VCaP (cell line): ENCODE measurements around the gene SFSWAP.
"Not testable (repeated sequence)": the region's sequence is repeated elsewhere in the genome, so short reads cannot be mapped to it uniquely, and the experiment has no call there.

ENCODE experiments used
- H3K27ac ChIP-seq: fragments of 450-650 bp; 2 replicates; pipeline ENCODE4 v1.5.1; 2017
- TF ChIP-seq, protein P1 (sequence below): fragments of 450-650 bp; conservative IDR thresholded peaks from 2 replicates; pipeline ENCODE4 v1.5.1; 2017; ENCODE audit warnings: mild to moderate bottlenecking, moderate library complexity

SFSWAP gene

DNA sequence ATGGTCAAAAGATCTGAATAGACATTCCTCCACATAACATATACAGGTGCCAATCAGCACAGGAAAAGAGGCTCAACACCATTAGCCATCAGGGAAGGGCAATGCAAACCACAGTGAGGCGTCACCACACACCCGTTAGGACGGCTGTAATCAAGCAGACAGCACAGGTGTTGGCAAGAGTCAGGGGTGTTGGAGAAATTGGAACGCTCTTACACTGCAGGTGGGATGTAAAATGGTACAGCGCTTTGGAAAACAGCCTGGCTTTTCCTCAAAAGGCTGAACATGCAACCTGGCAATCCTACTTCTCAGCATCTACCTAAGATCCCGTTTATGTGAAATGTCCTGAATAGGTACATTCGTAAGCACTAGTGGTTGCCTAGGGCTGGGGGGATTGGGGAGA is 95.8 kb downstream of the SFSWAP start:
- H3K27ac ChIP-seq: no peak overlapping the region
- TF ChIP-seq, protein P1, sequence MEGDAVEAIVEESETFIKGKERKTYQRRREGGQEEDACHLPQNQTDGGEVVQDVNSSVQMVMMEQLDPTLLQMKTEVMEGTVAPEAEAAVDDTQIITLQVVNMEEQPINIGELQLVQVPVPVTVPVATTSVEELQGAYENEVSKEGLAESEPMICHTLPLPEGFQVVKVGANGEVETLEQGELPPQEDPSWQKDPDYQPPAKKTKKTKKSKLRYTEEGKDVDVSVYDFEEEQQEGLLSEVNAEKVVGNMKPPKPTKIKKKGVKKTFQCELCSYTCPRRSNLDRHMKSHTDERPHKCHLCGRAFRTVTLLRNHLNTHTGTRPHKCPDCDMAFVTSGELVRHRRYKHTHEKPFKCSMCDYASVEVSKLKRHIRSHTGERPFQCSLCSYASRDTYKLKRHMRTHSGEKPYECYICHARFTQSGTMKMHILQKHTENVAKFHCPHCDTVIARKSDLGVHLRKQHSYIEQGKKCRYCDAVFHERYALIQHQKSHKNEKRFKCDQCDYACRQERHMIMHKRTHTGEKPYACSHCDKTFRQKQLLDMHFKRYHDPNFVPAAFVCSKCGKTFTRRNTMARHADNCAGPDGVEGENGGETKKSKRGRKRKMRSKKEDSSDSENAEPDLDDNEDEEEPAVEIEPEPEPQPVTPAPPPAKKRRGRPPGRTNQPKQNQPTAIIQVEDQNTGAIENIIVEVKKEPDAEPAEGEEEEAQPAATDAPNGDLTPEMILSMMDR: no peak

DNA sequence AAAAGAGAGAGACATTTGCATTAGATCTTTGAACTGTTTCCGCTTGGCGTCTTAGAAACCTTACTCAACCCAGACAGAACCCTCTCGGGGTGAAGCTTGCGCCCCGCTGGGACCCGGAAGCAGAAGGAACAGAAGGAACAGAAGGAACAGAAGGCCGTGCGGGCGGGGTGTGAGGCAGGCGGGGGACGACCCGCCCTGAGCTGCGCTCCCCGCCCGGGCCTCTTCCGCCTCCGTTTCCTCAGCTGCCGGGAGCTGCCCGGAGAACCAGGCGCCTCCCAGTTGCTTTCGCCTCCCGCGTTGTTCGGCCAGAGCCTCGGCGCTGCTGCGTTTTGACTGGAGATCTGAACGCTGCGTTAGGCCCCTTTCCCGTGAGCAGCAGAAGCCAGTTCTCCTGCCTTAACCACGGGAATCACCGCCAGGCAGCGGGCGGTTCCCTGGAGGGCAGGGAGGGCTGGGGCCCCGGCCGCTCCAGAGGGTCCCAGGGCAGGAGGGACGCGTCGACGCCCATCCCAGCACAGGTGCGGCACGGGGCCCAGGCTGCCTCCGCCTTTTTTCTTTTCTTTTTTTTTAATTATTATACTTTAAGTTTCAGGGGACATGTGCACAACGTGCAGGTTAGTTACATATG is 98.0 kb downstream of the SFSWAP start:
- TF ChIP-seq, protein P1: no peak
- peak overlapping the region; percentile 59 for H3K27ac ChIP-seq

DNA sequence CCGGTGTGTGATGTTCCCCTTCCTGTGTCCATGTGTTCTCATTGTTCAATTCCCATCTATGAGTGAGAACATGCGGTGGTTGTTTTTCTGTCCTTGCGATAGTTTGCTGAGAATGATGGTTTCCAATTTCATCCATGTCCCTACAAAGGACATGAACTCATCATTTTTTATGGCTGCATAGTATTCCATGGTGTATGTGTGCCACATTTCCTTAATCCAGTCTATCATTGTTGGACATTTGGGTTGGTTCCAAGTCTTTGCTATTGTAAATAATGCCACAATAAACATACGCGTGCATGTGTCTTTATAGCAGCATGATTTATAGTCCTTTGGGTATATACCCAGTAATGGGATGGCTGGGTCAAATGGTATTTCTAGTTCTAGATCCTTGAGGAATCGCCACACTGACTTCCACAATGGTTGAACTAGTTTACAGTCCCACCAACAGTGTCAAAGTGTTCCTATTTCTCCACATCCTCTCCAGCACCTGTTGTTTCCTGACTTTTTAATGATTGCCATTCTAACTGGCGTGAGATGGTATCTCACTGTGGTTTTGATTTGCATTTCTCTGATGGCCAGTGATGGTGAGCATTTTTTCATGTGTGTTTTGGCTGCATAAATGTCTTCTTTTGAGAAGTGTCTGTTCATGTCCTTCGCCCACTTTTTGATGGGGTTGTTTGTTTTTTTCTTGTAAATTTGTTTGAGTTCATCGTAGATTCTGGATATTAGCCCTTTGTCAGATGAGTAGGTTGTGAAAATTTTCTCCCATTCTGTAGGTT is 98.8 kb downstream of the SFSWAP start:
- not testable (repeated sequence) for H3K27ac ChIP-seq

DNA sequence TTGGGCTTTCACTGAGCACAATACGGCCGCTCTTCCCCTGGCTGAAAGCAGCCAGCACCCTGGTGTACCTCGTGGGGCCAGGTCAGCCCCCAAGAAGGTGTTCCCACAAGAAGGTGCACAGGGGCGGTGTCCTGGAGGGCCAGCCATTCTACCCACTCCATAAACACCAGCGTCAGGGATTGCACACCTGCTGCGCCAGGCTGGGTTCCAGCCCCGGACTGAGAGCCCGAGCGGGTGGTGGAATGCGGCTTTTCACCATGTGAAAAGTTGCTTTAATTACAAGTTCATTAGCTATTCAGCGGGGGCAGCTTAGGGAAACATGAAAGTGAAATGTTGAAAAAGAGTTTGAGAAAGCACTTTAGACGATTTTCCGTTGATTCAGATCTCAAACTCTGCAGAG is 99.8 kb downstream of the SFSWAP start:
- H3K27ac ChIP-seq: no peak overlapping the region
- TF ChIP-seq, protein P1: no peak

DNA sequence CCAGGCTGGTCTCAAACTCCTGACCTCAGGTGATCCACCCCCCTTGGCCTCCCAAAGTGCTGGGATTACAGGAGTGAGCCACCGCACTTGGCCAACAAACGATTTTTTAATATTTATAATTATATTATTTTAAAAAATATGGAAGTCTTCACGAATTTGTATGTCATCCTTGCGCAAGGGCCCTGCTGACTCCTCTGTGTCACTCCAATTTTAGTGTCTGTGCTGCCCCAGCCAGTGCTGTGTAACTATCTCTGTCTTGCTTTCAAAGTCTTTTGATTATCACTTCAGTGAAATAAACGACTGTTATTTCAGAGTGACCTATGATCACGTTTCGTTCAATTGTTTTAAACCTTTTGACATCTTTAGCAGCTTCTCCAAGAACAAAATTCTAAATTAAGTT is 104.2 kb downstream of the SFSWAP start:
- no peak overlapping the region for H3K27ac ChIP-seq
- TF ChIP-seq, protein P1: no peak

DNA sequence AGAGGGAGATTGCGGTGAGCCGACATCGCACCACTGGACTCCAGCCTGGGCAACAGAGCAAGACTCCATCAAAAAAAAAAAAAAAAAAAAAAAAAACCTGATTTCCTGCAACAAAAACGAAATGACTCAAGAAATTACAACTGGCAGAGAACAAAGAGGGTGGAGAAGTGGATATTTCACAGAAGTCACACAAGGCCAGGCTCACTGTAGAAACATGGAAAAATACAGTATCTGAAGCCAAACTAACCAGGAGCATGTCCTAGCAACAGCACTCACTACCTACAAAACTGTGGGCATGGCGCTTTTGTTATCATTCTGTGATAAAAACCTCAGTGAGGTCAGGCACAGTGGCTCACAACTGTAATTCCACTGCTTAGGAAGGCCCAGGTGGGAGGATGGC is 105.6 kb downstream of the SFSWAP start:
- H3K27ac ChIP-seq: no peak overlapping the region
- TF ChIP-seq, protein P1: no peak

DNA sequence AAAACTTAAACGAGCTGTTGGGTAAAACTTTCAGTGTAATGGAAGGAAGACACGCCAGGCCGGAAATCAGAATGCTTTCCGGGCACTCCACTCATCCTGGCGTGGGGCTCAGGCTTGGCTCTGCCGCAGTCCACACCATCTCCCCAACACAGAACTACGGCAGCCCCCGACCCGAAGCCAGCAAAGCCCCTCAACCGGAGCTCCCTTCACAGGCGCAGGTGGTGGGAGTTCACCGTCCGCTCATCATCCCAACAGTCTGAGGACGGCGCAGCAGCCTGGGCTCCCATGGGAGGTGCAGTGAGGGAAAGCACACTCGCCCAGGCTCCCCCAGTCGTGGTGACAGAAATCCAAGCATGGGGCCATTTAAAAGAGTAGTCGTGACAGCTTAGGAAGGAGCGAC is 106.4 kb downstream of the SFSWAP start:
- H3K27ac ChIP-seq: no peak overlapping the region
- TF ChIP-seq, protein P1: no peak
